Smooth muscle cell (in vitro differentiated cells): Measurements from ENCODE around the gene PERCC1. TPM values are rescaled to one million over a fixed set of nuclear protein-coding genes. Genes with fewer than 3 reads are reported as not detected.
"Not testable (repeated sequence)": the region's sequence is repeated elsewhere in the genome, so short reads cannot be mapped to it uniquely, and the experiment has no call there.

Source experiments
- DNase-seq: peaks from one replicate; lab custom pipeline; 2025; ENCODE audit not compliant: unreplicated experiment; lab: John Stamatoyannopoulos, UW
- H2AFZ ChIP-seq: fragments of 200-600 bp; sonication (generic); 2 replicates; pipeline ENCODE4 v1.6.0; 2016; ENCODE audit warnings: antibody characterized with exemption, low read depth, mild to moderate bottlenecking
- H3F3A ChIP-seq: fragments of 200-600 bp; sonication (generic); 2 replicates; pipeline ENCODE4 v1.6.0; 2017; ENCODE audit warnings: antibody characterized with exemption, low read depth
- H3K27ac ChIP-seq: fragments of 200-600 bp; sonication (generic); 2 replicates; pipeline ENCODE4 v1.5.1; 2016; ENCODE audit warnings: low read depth, mild to moderate bottlenecking
- H3K27me3 ChIP-seq: fragments of 200-600 bp; sonication (generic); 2 replicates; pipeline ENCODE4 v1.6.1; 2016; ENCODE audit warnings: low read depth, mild to moderate bottlenecking
- H3K36me3 ChIP-seq: fragments of 200-600 bp; sonication (generic); 2 replicates; pipeline ENCODE4 v1.5.1; 2016; ENCODE audit warnings: low read depth
- H3K4me1 ChIP-seq: fragments of 200-600 bp; sonication (generic); 2 replicates; pipeline ENCODE4 v1.5.1; 2016; ENCODE audit warnings: low read depth
- H3K4me2 ChIP-seq: fragments of 200-600 bp; sonication (generic); 2 replicates; pipeline ENCODE4 v1.6.0; 2016; ENCODE audit warnings: mild to moderate bottlenecking
- H3K4me3 ChIP-seq: fragments of 200-600 bp; sonication (generic); 2 replicates; pipeline ENCODE4 v1.5.1; 2016; ENCODE audit warnings: mild to moderate bottlenecking
- H3K79me2 ChIP-seq: fragments of 200-600 bp; sonication (generic); 2 replicates; pipeline ENCODE4 v1.6.0; 2016; ENCODE audit warnings: low read depth, mild to moderate bottlenecking
- H3K9ac ChIP-seq: fragments of 200-600 bp; sonication (generic); 2 replicates; pipeline ENCODE4 v1.6.0; 2016; ENCODE audit warnings: low read depth
- H3K9me3 ChIP-seq: fragments of 200-600 bp; sonication (generic); replicated peaks from 2 replicates; pipeline ENCODE4 v1.5.1; 2016; ENCODE audit warnings: low read depth
- H4K20me1 ChIP-seq: fragments of 200-600 bp; sonication (generic); 2 replicates; pipeline ENCODE4 v1.6.0; 2016; ENCODE audit warnings: low read depth
- WGBS: methylation state at CpG from one replicate; pipeline ENCODE4 v1.1.7; 2016; ENCODE audit warnings: low lambda C conversion rate; 5-methylcytosine and 5-hydroxymethylcytosine counted together
- polyA plus RNA-seq: library from polyadenylated mRNA; unstranded; fragments of >200 nt; fragmentation: Nextera tagmentation; extraction: Ambion mirVana; gene quantifications from 2 replicates; pipeline ENCODE4 v1.2.1, GENCODE V29; 2016
- total RNA-seq: library from RNA; depleted of rRNA; stranded (reverse); fragments of >200 nt; gene quantifications from 2 replicates; pipeline ENCODE4 v1.2.3, GENCODE V29; 2014
- TF ChIP-seq, protein P1 (sequence below): fragments of 200-600 bp; sonication (generic); IDR thresholded peaks from 2 replicates; pipeline ENCODE4 v1.5.1; 2017; ENCODE audit warnings: borderline replicate concordance, mild to moderate bottlenecking, antibody characterized with exemption; ENCODE audit not compliant: insufficient read depth, poor library complexity, severe bottlenecking

Gene PERCC1
- total and polyA plus RNA-seq, 2 experiments from 2014 or later = not detected

DNA sequence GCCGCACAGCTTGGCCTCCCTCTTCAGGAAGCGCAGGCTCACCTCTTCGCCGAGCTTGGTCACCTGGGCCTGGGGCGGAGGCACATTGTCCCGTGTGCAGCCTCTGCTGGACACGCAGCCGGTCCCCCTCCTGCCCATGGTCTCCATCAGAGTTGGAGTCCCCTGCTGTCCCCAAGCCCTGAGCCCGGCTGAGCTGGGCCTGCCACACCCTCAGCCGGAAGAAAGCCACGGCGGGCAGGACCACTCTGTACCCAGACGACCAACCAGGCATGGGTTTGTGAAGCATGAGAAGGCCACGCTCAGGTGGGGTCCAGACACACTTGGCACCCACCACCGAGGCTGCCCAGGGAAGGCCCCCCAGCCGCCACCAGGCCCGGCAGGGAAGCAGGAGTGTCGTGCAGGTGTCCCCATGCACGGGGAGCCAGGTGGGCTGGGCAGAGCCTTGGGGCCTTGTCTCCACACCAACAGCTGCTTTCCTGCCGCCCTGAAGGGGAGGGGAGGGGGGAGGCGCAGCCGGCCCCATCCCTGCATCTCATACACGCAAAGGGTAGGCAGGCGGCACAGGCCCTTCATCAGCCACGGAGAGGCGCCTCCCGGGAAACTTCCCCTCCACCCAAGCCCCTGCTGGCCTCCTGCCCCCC lies 8.3 kb downstream of the PERCC1 start:
- no peaks in the 10 kb centered on the region for H3K4me1 ChIP-seq
- H3K36me3 ChIP-seq = no peaks in the 10 kb centered on the region
- H4K20me1 ChIP-seq = no peaks in the 10 kb centered on the region
- H2AFZ ChIP-seq = no peak overlapping the region
- H3K4me3 ChIP-seq = no peak overlapping the region
- TF ChIP-seq, protein P1, sequence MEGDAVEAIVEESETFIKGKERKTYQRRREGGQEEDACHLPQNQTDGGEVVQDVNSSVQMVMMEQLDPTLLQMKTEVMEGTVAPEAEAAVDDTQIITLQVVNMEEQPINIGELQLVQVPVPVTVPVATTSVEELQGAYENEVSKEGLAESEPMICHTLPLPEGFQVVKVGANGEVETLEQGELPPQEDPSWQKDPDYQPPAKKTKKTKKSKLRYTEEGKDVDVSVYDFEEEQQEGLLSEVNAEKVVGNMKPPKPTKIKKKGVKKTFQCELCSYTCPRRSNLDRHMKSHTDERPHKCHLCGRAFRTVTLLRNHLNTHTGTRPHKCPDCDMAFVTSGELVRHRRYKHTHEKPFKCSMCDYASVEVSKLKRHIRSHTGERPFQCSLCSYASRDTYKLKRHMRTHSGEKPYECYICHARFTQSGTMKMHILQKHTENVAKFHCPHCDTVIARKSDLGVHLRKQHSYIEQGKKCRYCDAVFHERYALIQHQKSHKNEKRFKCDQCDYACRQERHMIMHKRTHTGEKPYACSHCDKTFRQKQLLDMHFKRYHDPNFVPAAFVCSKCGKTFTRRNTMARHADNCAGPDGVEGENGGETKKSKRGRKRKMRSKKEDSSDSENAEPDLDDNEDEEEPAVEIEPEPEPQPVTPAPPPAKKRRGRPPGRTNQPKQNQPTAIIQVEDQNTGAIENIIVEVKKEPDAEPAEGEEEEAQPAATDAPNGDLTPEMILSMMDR = no peak
- WGBS = 90% methylated on average over 27 of the region's 27 CpGs
- H3K79me2 ChIP-seq = no peaks in the 10 kb centered on the region
- no peaks in the 10 kb centered on the region for H3F3A ChIP-seq
- no peak overlapping the region for H3K27ac ChIP-seq
- no peak overlapping the region for H3K9ac ChIP-seq
- H3K4me2 ChIP-seq = no peak overlapping the region
- no peaks in the 10 kb centered on the region for H3K27me3 ChIP-seq
- DNase-seq = no peak
- no peaks in the 10 kb centered on the region for H3K9me3 ChIP-seq

DNA sequence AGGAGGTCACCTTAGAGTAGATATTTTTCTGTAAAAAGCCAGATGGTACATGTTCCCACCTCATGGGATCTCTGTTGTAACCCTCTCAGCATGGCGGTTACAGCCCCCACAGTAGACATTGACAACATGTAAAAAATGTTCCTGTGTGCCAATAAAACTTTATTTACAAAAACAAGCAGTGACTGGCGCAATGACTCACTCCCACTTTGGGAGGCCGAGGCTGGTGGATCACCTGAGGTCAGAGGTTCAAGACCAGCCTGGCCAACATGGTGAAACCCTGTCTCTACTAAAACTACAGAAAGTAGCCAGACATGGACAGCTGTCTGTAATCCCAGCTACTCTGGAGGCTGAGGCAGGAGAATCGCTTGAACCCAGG lies 8.8 kb downstream of the PERCC1 start:
- H3K9me3 ChIP-seq, H3K79me2 ChIP-seq, H2AFZ ChIP-seq, H3F3A ChIP-seq, H4K20me1 ChIP-seq, H3K4me3 ChIP-seq, DNase-seq, H3K27ac ChIP-seq, H3K4me1 ChIP-seq, H3K27me3 ChIP-seq, H3K36me3 ChIP-seq, H3K4me2 ChIP-seq, H3K9ac ChIP-seq: not testable (repeated sequence)
- 90% methylated on average over 4 of the region's 4 CpGs for WGBS

DNA sequence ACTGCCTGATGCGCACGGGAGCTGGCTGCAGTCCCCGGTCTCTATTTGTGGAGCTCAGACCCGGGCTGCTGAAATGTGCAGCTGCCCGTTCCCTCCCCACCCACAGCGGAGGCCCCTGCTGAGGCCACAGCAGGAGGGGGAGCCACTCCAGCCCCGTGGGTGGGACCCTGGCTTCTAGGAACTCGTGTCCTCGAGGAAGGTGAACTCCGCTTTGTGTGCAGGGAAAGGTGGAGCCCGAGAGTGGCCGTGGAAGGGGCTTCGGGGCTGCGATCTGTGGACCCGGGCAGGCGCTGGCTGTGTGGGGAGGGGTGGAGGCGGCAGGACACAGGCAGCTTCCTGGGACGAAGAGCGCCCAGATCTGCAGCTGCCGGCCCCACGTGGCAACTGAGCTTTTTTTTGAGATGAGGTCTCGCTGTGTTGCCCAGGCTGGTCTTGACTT lies 10.5 kb downstream of the PERCC1 start:
- Histone ChIP-seq H3K36me3 (no peaks in the 10 kb centered on the region), H3K4me1 (no peaks in the 10 kb centered on the region), H3F3A (no peaks in the 10 kb centered on the region), H3K27ac (no peak overlapping the region), H3K27me3 (no peaks in the 10 kb centered on the region), H3K9ac (no peak overlapping the region), H3K9me3 (no peaks in the 10 kb centered on the region), H3K4me3 (no peak overlapping the region), H3K4me2 (no peak overlapping the region), H2AFZ (no peak overlapping the region), H3K79me2 (no peaks in the 10 kb centered on the region), H4K20me1 (no peaks in the 10 kb centered on the region)
- 86% methylated on average over 22 of the region's 22 CpGs for WGBS
- no peak for DNase-seq
- TF ChIP-seq, protein P1 = no peak

DNA sequence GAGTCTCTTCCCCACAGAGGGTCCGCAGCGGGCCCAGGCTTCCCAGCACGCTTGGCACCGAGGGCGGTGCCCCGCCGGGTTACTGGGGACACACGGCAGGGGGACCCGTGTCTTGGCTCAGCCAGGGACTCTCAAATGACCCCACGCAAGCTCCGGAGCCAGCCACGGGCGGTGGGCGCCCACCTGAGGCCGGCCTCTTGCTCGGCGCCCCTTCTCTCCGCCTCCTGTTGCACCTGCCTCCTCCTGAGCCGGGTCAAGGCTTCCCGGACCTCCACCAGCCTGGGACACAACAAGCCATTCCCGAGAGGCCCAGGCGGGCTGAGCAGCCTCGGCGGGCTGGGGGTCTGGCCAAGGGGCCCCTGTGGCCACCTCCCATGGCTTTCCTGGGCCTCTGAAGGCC lies 11.8 kb downstream of the PERCC1 start:
- no peak overlapping the region for H3K4me2 ChIP-seq
- no peak overlapping the region for H3K27ac ChIP-seq
- WGBS = 92% methylated on average over 24 of the region's 24 CpGs
- no peak overlapping the region for H2AFZ ChIP-seq
- TF ChIP-seq, protein P1 = no peak
- H3K4me3 ChIP-seq = no peak overlapping the region
- no peaks in the 10 kb centered on the region for H3K4me1 ChIP-seq
- no peaks in the 10 kb centered on the region for H4K20me1 ChIP-seq
- H3K9me3 ChIP-seq = no peaks in the 10 kb centered on the region
- H3K9ac ChIP-seq = no peak overlapping the region
- H3F3A ChIP-seq = no peaks in the 10 kb centered on the region
- H3K36me3 ChIP-seq = no peaks in the 10 kb centered on the region
- no peaks in the 10 kb centered on the region for H3K27me3 ChIP-seq
- DNase-seq = no peak
- H3K79me2 ChIP-seq = no peaks in the 10 kb centered on the region
